HepG2 (cell line): Measurements from ENCODE around the gene BLMH. TPM values are rescaled to one million over a fixed set of nuclear protein-coding genes. Genes with fewer than 3 reads are reported as not detected.

Source experiments
- ATAC-seq: fragments of 200-7000 bp; cut with Tn5 transposase; 3 replicates; pipeline ENCODE4 v1.9.1; 2020; ENCODE audit warnings: mild to moderate bottlenecking, moderate library complexity
- BruUV-seq: library from RNA; stranded (reverse); fragments of 400-500 nt; replicated peaks from 2 replicates; lab custom pipeline; 2021; lab: Mats Ljungman, UMichigan
- CTCF ChIA-PET: fragments of 300-600 bp; formaldehyde crosslinking; extraction: SDS; loops from one replicate; lab custom pipeline; 2021; ENCODE audit warnings: low total read pairs, inconsistent platforms, low intra/inter-chr PET ratio; lab: Yijun Ruan, JAX
- POLR2A ChIA-PET: fragments of 350-600 bp; sonication (Branson Sonifier 250); formaldehyde crosslinking; loops from one replicate; lab custom pipeline; 2020; ENCODE audit warnings: antibody characterized with exemption, inconsistent platforms; lab: Yijun Ruan, JAX
- DNase-seq: peaks from one replicate; pipeline ENCODE4 v3.0.0-alpha.2; 2015; ENCODE audit warnings: low spot score
- FAIRE-seq: peaks from 3 replicates; lab custom pipeline; 2011; peaks lifted over from hg19 to GRCh38; lab: Jason Lieb, UNC
- H2AFZ ChIP-seq: one replicate; pipeline ENCODE4 v1.6.1; 2011; ENCODE audit warnings: low read length, inconsistent platforms
- H3K27ac ChIP-seq: fragments of 300-600 bp; 3 replicates; pipeline ENCODE4 v1.8.0; 2011; ENCODE audit warnings: mixed run types, mild to moderate bottlenecking, mixed read lengths, low read length, inconsistent platforms; ENCODE audit not compliant: insufficient read depth; ENCODE audit errors: extremely low read length
- H3K27me3 ChIP-seq, 2 experiments: fragments of 200-600 bp in 1 of 2; 2 replicates in 1 of 2; 3 replicates in 1 of 2; pipeline versions ENCODE4 v1.6.0 to v1.8.0; 2011; ENCODE audit warnings: low read length in 2 of 2, mild to moderate bottlenecking in 2 of 2, moderate library complexity in 2 of 2, inconsistent platforms in 1 of 2; ENCODE audit not compliant: insufficient read depth in 2 of 2, control insufficient read depth in 1 of 2
- H3K36me3 ChIP-seq, 2 experiments: fragments of 200-600 bp in 1 of 2; replicated peaks in 1 of 2; 2 replicates in 1 of 2; 3 replicates in 1 of 2; pipeline versions ENCODE4 v1.5.1 to v1.8.0; 2011; ENCODE audit warnings: low read length in 2 of 2, inconsistent platforms in 1 of 2; ENCODE audit not compliant: insufficient read depth in 2 of 2, control insufficient read depth in 1 of 2
- H3K4me1 ChIP-seq: 2 replicates; pipeline ENCODE4 v1.5.1; 2012; ENCODE audit warnings: low read length, inconsistent platforms; ENCODE audit not compliant: insufficient read depth
- H3K4me2 ChIP-seq: 2 replicates; pipeline ENCODE4 v1.6.0; 2011; ENCODE audit warnings: low read depth, low read length, inconsistent platforms
- H3K4me3 ChIP-seq, 3 experiments: fragments of 200-600 bp in 1 of 3; sonication (generic), shearing (Covaris generic) in 1 of 3; replicated peaks in 1 of 3; 2 replicates each; pipeline ENCODE4 v1.5.1; 2011 to 2016; ENCODE audit warnings: low read length in 3 of 3, inconsistent platforms in 2 of 3, low read depth in 2 of 3, mild to moderate bottlenecking in 2 of 3, control low read depth in 1 of 3, mixed read lengths in 1 of 3; ENCODE audit not compliant: insufficient read depth in 1 of 3
- H3K79me2 ChIP-seq: one replicate; pipeline ENCODE4 v1.6.1; 2011; ENCODE audit warnings: low read length, inconsistent platforms; ENCODE audit not compliant: insufficient read depth
- H3K9ac ChIP-seq: 2 replicates; pipeline ENCODE4 v1.6.0; 2011; ENCODE audit warnings: mild to moderate bottlenecking, low read depth, low read length, inconsistent platforms; ENCODE audit not compliant: insufficient read depth
- H3K9me3 ChIP-seq: 2 replicates; pipeline ENCODE4 v1.5.1; 2012; ENCODE audit warnings: mild to moderate bottlenecking, low read length
- H4K20me1 ChIP-seq: 2 replicates; pipeline ENCODE4 v1.6.0; 2011; ENCODE audit warnings: inconsistent platforms, mild to moderate bottlenecking, low read length, moderate library complexity; ENCODE audit not compliant: insufficient read depth
- CENPX ChIP-seq: sonication (generic); formaldehyde crosslinking; IDR thresholded peaks from 2 replicates; pipeline ENCODE4 v1.9.0; 2021; ENCODE audit warnings: mild to moderate bottlenecking, missing genetic modification reagents, moderate library complexity
- GATAD2A ChIP-seq: IDR thresholded peaks from 2 replicates; pipeline ENCODE4 v1.6.1; 2016
- HNF4A ChIP-seq: sonication (generic); formaldehyde crosslinking; IDR thresholded peaks from 2 replicates; pipeline ENCODE4 v1.4.0; 2020; ENCODE audit warnings: missing genetic modification reagents
- KDM3A ChIP-seq: IDR thresholded peaks from 2 replicates; pipeline ENCODE4 v1.6.1; 2018; ENCODE audit warnings: low read depth, missing compliant biosample characterization
- NFE2L2 ChIP-seq: fragments of 150-350 bp; IDR thresholded peaks from 2 replicates; pipeline ENCODE4 v1.6.1; 2014; ENCODE audit warnings: low read length
- PBX2 ChIP-seq: IDR thresholded peaks from 2 replicates; pipeline ENCODE4 v1.6.1; 2016; ENCODE audit warnings: control low read depth
- SRSF1 ChIP-seq: fragments of 200-400 bp; formaldehyde crosslinking; optimal IDR thresholded peaks from 2 replicates; pipeline ENCODE3; 2017; ENCODE audit warnings: mild to moderate bottlenecking, low read depth, low read length, moderate library complexity
- ZFP36L2 ChIP-seq: sonication (generic); formaldehyde crosslinking; IDR thresholded peaks from 2 replicates; pipeline ENCODE4 v1.4.0; 2020; ENCODE audit warnings: missing genetic modification reagents
- ZNF124 ChIP-seq: sonication (generic); formaldehyde crosslinking; IDR thresholded peaks from 2 replicates; pipeline ENCODE4 v1.4.0; 2020; ENCODE audit warnings: missing genetic modification reagents
- ZNF639 ChIP-seq: conservative IDR thresholded peaks from 2 replicates; pipeline ENCODE4 v1.6.1; 2018; ENCODE audit warnings: missing genetic modification reagents
- in situ Hi-C: cut with HindIII; loops from 2 replicates; pipeline ENCODE4 v1.10.0; 2017; ENCODE audit warnings: low pct_unique_long_range_greater_than_20kb; ENCODE audit not compliant: extremely low pct_ligation_motif_present
- intact Hi-C: fragments of 100-400 bp; cut with micrococcal nuclease; formaldehyde crosslinking; loops from one replicate; pipeline ENCODE4 v1.10.0; 2022; ENCODE audit not compliant: unreplicated experiment
- polyA plus RNA-seq, 8 experiments: library from polyadenylated mRNA; depleted of rRNA in 3 of 8; stranded (reverse) in 7 of 8; unstranded in 1 of 8; fragments of >200 nt; fragmentation: Illumina TruSeq in 4 of 8; extraction: Trizol in 4 of 8; gene quantifications; 2 replicates each; pipeline versions ENCODE4 v1.2.1 to v1.2.3, GENCODE V29; 2011 to 2016; ENCODE audit warnings: low read depth in 4 of 8, missing spikeins in 1 of 8, mixed read lengths in 1 of 8; ENCODE audit not compliant: insufficient read depth in 1 of 8
- total RNA-seq, 5 experiments: library from RNA; depleted of rRNA; stranded (reverse); fragments of >200 nt; fragmentation: Illumina TruSeq; extraction: Trizol; gene quantifications; 2 replicates each; pipeline ENCODE4 v1.2.3, GENCODE V29; 2016; ENCODE audit warnings: low read depth in 1 of 5
- TF ChIP-seq, protein P1 (sequence below): sonication (generic); formaldehyde crosslinking; IDR thresholded peaks from 2 replicates; pipeline ENCODE4 v1.4.0; 2020; ENCODE audit warnings: missing genetic modification reagents
- TF ChIP-seq, protein P2 (sequence below): IDR thresholded peaks from 2 replicates; pipeline ENCODE4 v1.6.1; 2016; ENCODE audit warnings: missing biosample characterization, missing genetic modification reagents, low read depth

BLMH gene
- total and polyA plus RNA-seq, 2 of the 13 experiments (the other 11 are each of a cell fraction or from before 2014, with no cell fraction given): 12.1 to 41.0 TPM

GRCh38 chr17:30324723-30325122 lies 33.0 kb upstream of the BLMH start (continued):
- TF ChIP-seq ZNF639 (CRISPR knock-in tag) (no peak), KDM3A (no peak), PBX2 (CRISPR knock-in tag) (peak; percentile 82), NFE2L2 (0 out of 2 replicates have a peak, but pooled peaks have one; percentile 15), CENPX (no peak), ZNF124 (no peak), HNF4A (CRISPR knock-in tag) (0 out of 2 replicates have a peak, but pooled peaks have one; percentile 32), ZFP36L2 (no peak)
- TF ChIP-seq, protein P1, sequence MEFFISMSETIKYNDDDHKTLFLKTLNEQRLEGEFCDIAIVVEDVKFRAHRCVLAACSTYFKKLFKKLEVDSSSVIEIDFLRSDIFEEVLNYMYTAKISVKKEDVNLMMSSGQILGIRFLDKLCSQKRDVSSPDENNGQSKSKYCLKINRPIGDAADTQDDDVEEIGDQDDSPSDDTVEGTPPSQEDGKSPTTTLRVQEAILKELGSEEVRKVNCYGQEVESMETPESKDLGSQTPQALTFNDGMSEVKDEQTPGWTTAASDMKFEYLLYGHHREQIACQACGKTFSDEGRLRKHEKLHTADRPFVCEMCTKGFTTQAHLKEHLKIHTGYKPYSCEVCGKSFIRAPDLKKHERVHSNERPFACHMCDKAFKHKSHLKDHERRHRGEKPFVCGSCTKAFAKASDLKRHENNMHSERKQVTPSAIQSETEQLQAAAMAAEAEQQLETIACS: no peak
- TF ChIP-seq, all 625 proteins: peak for 7

GRCh38 chr17:30323895-30324319 lies 32.2 kb upstream of the BLMH start:
- H3K9me3 ChIP-seq: no peaks in the 10 kb centered on the region
- no peak overlapping the region for H3K27ac ChIP-seq

More at GRCh38 chr17:30323895-30324319, 32.2 kb upstream of the BLMH start:
- 0 out of 2 replicates have a peak overlapping the region, but pooled peaks have one; percentile 3 for H3K4me2 ChIP-seq
- no peak overlapping the region for H2AFZ ChIP-seq
- no TSS peak for BruUV-seq
- TF ChIP-seq GATAD2A (CRISPR knock-in tag) (0 out of 2 replicates have a peak, but pooled peaks have one; percentile 11), SRSF1 (no peak)
- TF ChIP-seq, protein P2, sequence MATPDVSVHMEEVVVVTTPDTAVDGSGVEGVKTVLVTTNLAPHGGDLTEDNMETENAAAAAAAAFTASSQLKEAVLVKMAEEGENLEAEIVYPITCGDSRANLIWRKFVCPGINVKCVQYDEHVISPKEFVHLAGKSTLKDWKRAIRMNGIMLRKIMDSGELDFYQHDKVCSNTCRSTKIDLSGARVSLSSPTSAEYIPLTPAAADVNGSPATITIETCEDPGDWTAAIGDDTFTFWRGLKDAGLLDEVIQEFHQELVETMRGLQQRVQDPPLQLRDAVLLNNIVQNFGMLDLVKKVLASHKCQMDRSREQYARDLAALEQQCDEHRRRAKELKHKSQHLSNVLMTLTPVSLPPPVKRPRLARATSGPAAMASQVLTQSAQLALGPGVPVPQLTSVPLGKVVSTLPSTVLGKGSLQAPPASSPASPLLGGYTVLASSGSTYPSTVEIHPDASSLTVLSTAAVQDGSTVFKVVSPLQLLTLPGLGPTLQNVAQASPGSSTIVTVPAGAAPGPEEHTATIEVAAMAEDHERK (CRISPR knock-in tag): no peak
- no peak overlapping the region for H3K9ac ChIP-seq
- ATAC-seq (no peak), DNase-seq (no peak), FAIRE-seq (no peak)
- POLR2A ChIA-PET: interaction anchor here (1.2 to 2.0 kb wide), 2 partner anchors 13 to 21 kb away, joined by 3 to 5 read pairs; no protein-coding TSS in a partner anchor
- H3K4me1 ChIP-seq: peaks cover 45% of the 10 kb centered on the region
- no peaks in the 10 kb centered on the region for H3K79me2 ChIP-seq
- no peaks in the 10 kb centered on the region for H4K20me1 ChIP-seq
- in situ Hi-C loops (no loop called here), intact Hi-C loops (no loop called here)
- no peaks in the 10 kb centered on the region; a peak in 1 of 5 replicates for H3K27me3 ChIP-seq
- no peak overlapping the region for H3K4me3 ChIP-seq
- H3K36me3 ChIP-seq: no peaks in the 10 kb centered on the region
- CTCF ChIA-PET: no interaction called here
